RWPE1 (cell line): ENCODE results near the gene SYCN.

Source experiments
- CTCF ChIA-PET: fragments of 350-600 bp; sonication (Branson Sonifier 250); formaldehyde crosslinking; extraction: SDS; loops from one replicate; lab custom pipeline; 2021; lab: Yijun Ruan, JAX
- POLR2A ChIA-PET: fragments of 400-600 bp; formaldehyde crosslinking; extraction: SDS; loops from one replicate; lab custom pipeline; 2020; ENCODE audit warnings: antibody characterized with exemption; ENCODE audit not compliant: low non-redundant PET; lab: Yijun Ruan, JAX
- DNase-seq: peaks from one replicate; pipeline ENCODE4 v3.0.0; 2012; ENCODE audit warnings: low spot score
- H3K27ac ChIP-seq: fragments of 450-650 bp; 2 replicates; pipeline ENCODE4 v1.5.1; 2017
- TF ChIP-seq, protein P1 (sequence below): fragments of 450-650 bp; conservative IDR thresholded peaks from 2 replicates; pipeline ENCODE4 v1.5.1; 2017; ENCODE audit warnings: low read depth, mild to moderate bottlenecking

The SYCN gene

GRCh38 chr19:39200803-39201115, 3.3 kb downstream of the SYCN start:
- no peak for DNase-seq
- CTCF ChIA-PET, result no interaction called here
- TF ChIP-seq, protein P1, sequence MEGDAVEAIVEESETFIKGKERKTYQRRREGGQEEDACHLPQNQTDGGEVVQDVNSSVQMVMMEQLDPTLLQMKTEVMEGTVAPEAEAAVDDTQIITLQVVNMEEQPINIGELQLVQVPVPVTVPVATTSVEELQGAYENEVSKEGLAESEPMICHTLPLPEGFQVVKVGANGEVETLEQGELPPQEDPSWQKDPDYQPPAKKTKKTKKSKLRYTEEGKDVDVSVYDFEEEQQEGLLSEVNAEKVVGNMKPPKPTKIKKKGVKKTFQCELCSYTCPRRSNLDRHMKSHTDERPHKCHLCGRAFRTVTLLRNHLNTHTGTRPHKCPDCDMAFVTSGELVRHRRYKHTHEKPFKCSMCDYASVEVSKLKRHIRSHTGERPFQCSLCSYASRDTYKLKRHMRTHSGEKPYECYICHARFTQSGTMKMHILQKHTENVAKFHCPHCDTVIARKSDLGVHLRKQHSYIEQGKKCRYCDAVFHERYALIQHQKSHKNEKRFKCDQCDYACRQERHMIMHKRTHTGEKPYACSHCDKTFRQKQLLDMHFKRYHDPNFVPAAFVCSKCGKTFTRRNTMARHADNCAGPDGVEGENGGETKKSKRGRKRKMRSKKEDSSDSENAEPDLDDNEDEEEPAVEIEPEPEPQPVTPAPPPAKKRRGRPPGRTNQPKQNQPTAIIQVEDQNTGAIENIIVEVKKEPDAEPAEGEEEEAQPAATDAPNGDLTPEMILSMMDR, result no peak
- H3K27ac ChIP-seq, result no peak overlapping the region
- POLR2A ChIA-PET, result no interaction called here

DNA sequence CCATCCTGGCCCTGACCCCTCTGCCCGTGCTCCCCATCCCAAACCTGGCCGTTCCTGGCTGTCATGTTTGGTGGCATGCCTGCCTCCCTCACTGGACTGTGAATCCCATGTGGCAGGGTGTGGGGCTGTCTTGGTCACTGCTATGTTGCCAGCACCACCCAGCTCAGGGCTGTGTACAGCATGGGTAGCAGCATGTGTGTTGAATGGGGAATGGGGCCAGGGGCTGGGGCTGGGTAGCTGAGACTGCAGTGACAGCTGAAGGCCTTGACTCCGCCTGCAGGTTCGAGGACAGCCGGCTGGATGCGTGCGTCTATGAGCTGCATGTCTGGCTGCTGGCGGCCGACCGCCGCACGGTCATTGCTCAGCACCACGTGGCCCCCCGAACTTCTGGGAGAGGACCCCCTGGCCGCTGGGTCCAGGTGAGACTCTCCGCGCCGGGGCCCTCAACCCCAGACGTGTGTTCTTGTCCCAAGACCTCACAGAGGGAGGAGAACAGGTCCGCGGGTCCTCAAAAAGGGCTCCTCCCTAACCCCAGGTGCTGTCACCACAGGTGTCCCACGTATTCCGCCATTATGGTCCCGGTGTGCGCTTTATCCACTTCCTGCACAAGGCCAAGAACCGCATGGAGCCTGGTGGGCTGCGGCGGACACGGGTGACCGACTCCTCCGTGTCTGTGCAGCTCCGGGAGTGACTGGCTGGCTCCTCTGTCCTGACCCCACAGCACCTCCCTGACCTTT, 3.8 kb downstream of the SYCN start:
- TF ChIP-seq, protein P1, result no peak
- CTCF ChIA-PET, result no interaction called here
- H3K27ac ChIP-seq, result no peak overlapping the region
- DNase-seq, result no peak
- POLR2A ChIA-PET, result no interaction called here

DNA sequence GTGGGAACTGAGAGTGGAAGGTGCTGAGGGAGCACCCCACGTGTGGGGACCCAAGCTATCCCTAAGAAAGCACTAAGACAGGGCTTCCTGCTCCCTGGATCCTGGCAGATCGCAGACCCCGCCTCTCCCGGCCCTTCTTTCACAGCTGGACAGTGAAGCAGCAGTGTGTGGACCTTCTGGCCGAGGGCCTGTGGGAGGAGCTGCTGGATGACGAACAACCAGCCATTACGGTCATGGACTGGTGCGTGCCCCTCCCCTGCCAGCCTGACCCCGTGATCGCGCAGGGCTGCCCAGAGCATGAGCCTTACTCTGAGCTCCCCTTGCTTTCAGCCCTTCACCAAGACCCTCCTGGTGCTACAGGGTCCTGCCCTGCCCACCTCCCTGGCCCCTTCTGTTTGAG, 5.0 kb downstream of the SYCN start:
- ChIA-PET CTCF (interaction anchor here (0.6 to 1.3 kb wide), 2 partner anchors 42 to 76 kb away, joined by 3 to 5 read pairs; no protein-coding TSS in a partner anchor), POLR2A (no interaction called here)

DNA sequence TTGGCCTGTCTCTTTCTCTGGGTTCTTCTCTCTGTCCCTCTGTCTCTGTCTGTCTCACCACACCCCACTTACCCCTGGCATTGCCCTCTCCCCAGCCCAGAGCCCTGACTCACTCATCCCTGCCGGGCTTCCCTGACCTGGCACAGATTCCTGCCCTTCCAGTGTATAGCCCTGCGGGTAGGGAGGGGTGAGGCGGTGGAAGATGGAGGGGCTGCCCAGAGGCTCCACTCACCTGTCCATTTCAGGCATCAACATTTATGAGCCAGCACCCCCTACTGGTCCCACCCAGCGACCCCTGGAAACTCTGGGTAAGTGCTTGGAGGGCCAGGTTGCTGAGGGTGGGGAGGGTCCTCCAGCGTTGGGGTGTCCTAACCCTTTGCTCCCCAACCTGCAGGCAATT, 6.3 kb downstream of the SYCN start:
- H3K27ac ChIP-seq, result no peak overlapping the region
- ChIA-PET CTCF (interaction anchor here (0.6 to 1.3 kb wide), 3 partner anchors 10 to 236 kb away, joined by 3 to 5 read pairs (median 4); no protein-coding TSS in a partner anchor), POLR2A (no interaction called here)

More for the DNA sequence above, 5.0 kb downstream of the SYCN start:
- no peak overlapping the region for H3K27ac ChIP-seq
- no peak for DNase-seq
- TF ChIP-seq, protein P1, result no peak

GRCh38 chr19:39196860-39197562, 7.1 kb downstream of the SYCN start, which contains the start of gene NCCRP1:
Gene NCCRP1, plus strand, starts transcription at chr19:39196964. Its CDS starts 19 bp downstream, at chr19:39196983.
- ChIA-PET CTCF (interaction anchor here (1.2 kb wide), 1 partner anchor 11 kb away, joined by 4 read pairs; no protein-coding TSS in a partner anchor), POLR2A (no interaction called here)
- H3K27ac ChIP-seq, result no peak within 1 kb of the TSS
- DNase-seq, result no peak
- TF ChIP-seq, protein P1, result no peak

More for the DNA sequence above, 6.3 kb downstream of the SYCN start:
- TF ChIP-seq, protein P1, result no peak
- DNase-seq, result peak; percentile 43

DNA sequence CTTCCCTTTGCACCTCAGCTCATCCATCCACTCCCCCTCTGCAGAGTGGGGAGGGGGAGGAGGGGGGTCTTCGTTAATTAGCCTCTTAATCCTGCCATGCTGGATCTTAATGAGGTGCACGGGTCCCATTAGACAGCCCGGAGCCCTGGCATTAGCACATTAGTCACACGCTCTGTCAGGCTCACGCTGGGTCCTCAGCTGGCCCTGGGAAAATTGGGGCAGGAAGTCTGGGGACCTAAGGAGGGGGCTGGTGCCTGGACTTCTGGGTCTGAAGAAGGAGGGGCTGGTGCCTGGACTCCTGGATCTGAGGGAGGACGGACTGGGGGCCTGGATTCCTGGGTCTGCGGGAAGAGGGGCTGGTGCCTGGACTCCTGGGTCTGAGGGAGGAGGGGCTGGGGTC, 7.7 kb downstream of the SYCN start:
- DNase-seq, result no peak
- TF ChIP-seq, protein P1, result no peak
- CTCF ChIA-PET, result interaction anchor here (1.2 kb wide), 1 partner anchor 86 kb away, joined by 3 read pairs; no protein-coding TSS in a partner anchor
- no peak overlapping the region for H3K27ac ChIP-seq
- POLR2A ChIA-PET, result no interaction called here
